Psoas muscle (tissue), 8 donors: ENCODE measurements around the gene ZNF829. TPM values are rescaled to one million over a fixed set of nuclear protein-coding genes. Genes with fewer than 3 reads are reported as not detected.
A peak's percentile ranks its signal among the peaks of the same experiment; 100 is the strongest.

Experiments used
- ATAC-seq, 4 donors: fragments of 200-7000 bp; cut with Tn5 transposase; one replicate each; pipeline ENCODE4 v1.9.1; 2020; ENCODE audit warnings: moderate library complexity in 3 of 4, mild to moderate bottlenecking in 2 of 4
- DNase-seq, 2 donors: peaks; one replicate each; pipeline ENCODE4 v3.0.0-alpha.2; 2020
- H3K27ac ChIP-seq: fragments of 200-600 bp; one replicate; pipeline ENCODE4 v1.8.0; 2022
- H3K27me3 ChIP-seq, 3 donors: fragments of 200-600 bp in 1 of 3; one replicate each; pipeline versions ENCODE4 v1.6.1 to v1.8.0; 2013 to 2022; ENCODE audit warnings: low read length in 2 of 3, mild to moderate bottlenecking in 2 of 3, moderate library complexity in 1 of 3; ENCODE audit not compliant: insufficient read depth in 3 of 3
- H3K36me3 ChIP-seq, 2 donors: fragments of 200-600 bp in 1 of 2; one replicate each; pipeline versions ENCODE4 v1.6.1 to v1.8.0; 2013 to 2022; ENCODE audit warnings: low read depth in 1 of 2, mild to moderate bottlenecking in 1 of 2, moderate library complexity in 1 of 2; ENCODE audit not compliant: insufficient read depth in 1 of 2
- H3K4me1 ChIP-seq: fragments of 200-600 bp; one replicate; pipeline ENCODE4 v1.8.0; 2022
- H3K4me3 ChIP-seq: fragments of 200-600 bp; one replicate; pipeline ENCODE4 v1.8.0; 2022; ENCODE audit warnings: mild to moderate bottlenecking
- H3K9me3 ChIP-seq: fragments of 200-600 bp; one replicate; pipeline ENCODE4 v1.8.0; 2022
- CTCF ChIP-seq: fragments of 200-600 bp; IDR thresholded peaks from one replicate; pipeline ENCODE4 v1.8.0; 2022; ENCODE audit warnings: antibody characterized with exemption
- WGBS, 3 donors: extraction: QIAGEN DNeasy Blood & Tissue Kit; methylation state at CpG; one replicate each; pipeline versions ENCODE4 v1.1.6 to v1.1.7; 2013; 5-methylcytosine and 5-hydroxymethylcytosine counted together
- intact Hi-C, 2 donors: fragments of 100-400 bp; cut with DNase I; formaldehyde crosslinking; loops; one replicate each; pipeline versions ENCODE4 v1.11.0 to v1.14.2; 2022
- long read RNA-seq, 2 donors: library from polyadenylated mRNA; unstranded; transcript quantifications; one replicate each; pipeline ENCODE4 v2.0.0, GENCODE V29; 2021
- polyA plus RNA-seq, 3 donors: library from polyadenylated mRNA; stranded (reverse); fragments of 200-250 nt; gene quantifications; one replicate each; pipeline ENCODE4 v1.2.3, GENCODE V29; 2013
- total RNA-seq, 4 donors: library from RNA; stranded (reverse); fragmentation: NEBNext Ultra II Directional in 2 of 4; extraction: Animal tissue kit (Norgen Biotek cat#: 25700) in 2 of 4; gene quantifications; one replicate each; pipeline versions ENCODE4 v1.2.1 to v1.2.4, GENCODE V29; 2021 to 2023
- donor health status: healthy with polysubstance abuse.
- donor health status: DM: no; HTN: no; CAD: no; lungs with moderate emphysema.
- donor health status: Bipolar disorder and iron deficiency.
- donor health status: healthy.
- donor health status: DM: yes; HTN: yes; CAD: no.
- donor health status: DM: no; HTN: no; CAD: no.
- donor health status: DM: no; HTN: no; CAD: no.
- donor health status: DM: yes; HTN: yes; CAD: no.

ZNF829 gene
- total RNA-seq (1 to 10 TPM in 2 of 4 donors, under 1 TPM in 2; 0.92 to 1.5 (median 1.1) TPM), polyA plus RNA-seq (1 to 10 TPM in 1 of 3 donors, under 1 TPM in 2; 0.61 to 1.3 (median 0.65) TPM)
- long read RNA-seq, donor 1 = 0 reads
- long read RNA-seq, donor 2, partial matches to known transcripts = 0 of 1 reads
- long read RNA-seq, donor 2, other reads (novel, unspliced or antisense) = 1 of 1 reads

- 0% methylated on average over 57 of the region's 57 CpGs for WGBS, 3 donors
- peak within 1 kb of the TSS; percentile 95 for H3K4me3 ChIP-seq
- H3K9me3 ChIP-seq = peaks cover 28% of the 10 kb centered on the region
- peak; percentile 57 for TF ChIP-seq CTCF
- peak within 1 kb of the TSS; percentile 97 for H3K27ac ChIP-seq
- ATAC-seq (peak; percentile 96 to 99 (median 98)), DNase-seq (peak; percentile 88 to 95)
- H3K4me1 ChIP-seq = no peaks in the 10 kb centered on the region
- intact Hi-C loops = loop anchor here (5.0 kb wide), 4 partner anchors 64 to 301 kb away; partner anchors contain the start of genes ZNF345 (in 2 of the 2), ZNF383 (in 1 of the 2), ZNF420 (in 1 of the 2) and ZNF790 (in 1 of the 2)
- no peaks in the 10 kb centered on the region for H3K27me3 ChIP-seq
- H3K36me3 ChIP-seq = peaks cover 4 to 41% of the 10 kb centered on the region in 2 donors
Observed at GRCh38 chr19:36915992-36916830, at the start of gene ZNF829, which contains the start of gene ZNF568. ZNF829 (minus strand) TSS chr19:36916291; CDS start chr19:36915167, 1,124 bp downstream. ZNF568 (plus strand) TSS chr19:36916332; CDS start chr19:36922771, 6,439 bp downstream.

GRCh38 chr19:36963280-36963679 lies 47.2 kb upstream of the ZNF829 start:
- TF ChIP-seq CTCF = no peak
- ATAC-seq (peak; percentile 55 to 91 (median 70)), DNase-seq (no peak)
- H3K27ac ChIP-seq = peak overlapping the region; percentile 60
- peak overlapping the region; percentile 26 for H3K4me3 ChIP-seq
- intact Hi-C loops = no loop called here
- WGBS, 3 donors = 10 to 12% (median 11%) methylated on average over 2 of the region's 2 CpGs
- H3K9me3 ChIP-seq = peaks cover 58% of the 10 kb centered on the region
- peaks cover 4% of the 10 kb centered on the region for H3K4me1 ChIP-seq
- no peaks in the 10 kb centered on the region for H3K27me3 ChIP-seq
- H3K36me3 ChIP-seq = no peaks in the 10 kb centered on the region

- 56 to 72% (median 57%) methylated on average over 6 of the region's 6 CpGs for WGBS, 3 donors
- no peak for ATAC-seq
Observed at GRCh38 chr19:36962346-36962745, 46.3 kb upstream of the ZNF829 start.

More at GRCh38 chr19:36962346-36962745, 46.3 kb upstream of the ZNF829 start:
- intact Hi-C loops = no loop called here
- Histone ChIP-seq H3K36me3 (no peaks in the 10 kb centered on the region), H3K27ac (no peak overlapping the region), H3K4me1 (peaks cover 4% of the 10 kb centered on the region), H3K27me3 (no peaks in the 10 kb centered on the region), H3K9me3 (peaks cover 55% of the 10 kb centered on the region), H3K4me3 (no peak overlapping the region)
- TF ChIP-seq CTCF = no peak
- DNase-seq = no peak
